ENCODE measurements around the gene CDV3.

Gene CDV3

GRCh38 chr3:133606902-133607301 is 33.4 kb downstream of the CDV3 start:
- Histone ChIP-seq H3K27ac (no peak overlapping the region), H2AFZ (no peak overlapping the region), H3K4me2 (ENCODE audit: low read length) (no peak overlapping the region), H3K9ac (no peak overlapping the region), H3K27me3 (ENCODE audit: control insufficient read depth, insufficient read depth, low read length) (no peaks in the 10 kb centered on the region), H3K9me3 (ENCODE audit: control insufficient read depth, low read length) (no peaks in the 10 kb centered on the region), H3K79me2 (no peaks in the 10 kb centered on the region), H3K36me3 (ENCODE audit: control insufficient read depth, insufficient read depth, low read length) (no peaks in the 10 kb centered on the region), H3K4me1 (peaks cover 7% of the 10 kb centered on the region), H3K4me3 (ENCODE audit: low read depth, low read length) (no peak overlapping the region)
- TF ChIP-seq CTCF (IDR thresholded peaks at IDR 0.05): no peak

- no peaks in the 10 kb centered on the region for H3K36me3 ChIP-seq (ENCODE audit: control insufficient read depth, insufficient read depth, low read length)
- H2AFZ ChIP-seq: no peak overlapping the region
- H3K9ac ChIP-seq: no peak overlapping the region
- no peaks in the 10 kb centered on the region for H3K79me2 ChIP-seq
- no peak overlapping the region for H3K27ac ChIP-seq
- no peak overlapping the region for H3K4me2 ChIP-seq (ENCODE audit: low read length)
- no peaks in the 10 kb centered on the region for H3K27me3 ChIP-seq (ENCODE audit: control insufficient read depth, insufficient read depth, low read length)
- no peaks in the 10 kb centered on the region for H3K4me1 ChIP-seq
- no peak overlapping the region for H3K4me3 ChIP-seq (ENCODE audit: low read depth, low read length)
- no peak for TF ChIP-seq CTCF (IDR thresholded peaks at IDR 0.05)
- no peaks in the 10 kb centered on the region for H3K9me3 ChIP-seq (ENCODE audit: control insufficient read depth, low read length)
Measured at GRCh38 chr3:133607816-133608215, 34.3 kb downstream of the CDV3 start.

GRCh38 chr3:133608388-133608787 is 34.9 kb downstream of the CDV3 start:
- Histone ChIP-seq H3K4me3 (ENCODE audit: low read depth, low read length) (no peak overlapping the region), H3K9me3 (ENCODE audit: control insufficient read depth, low read length) (no peaks in the 10 kb centered on the region), H3K36me3 (ENCODE audit: control insufficient read depth, insufficient read depth, low read length) (no peaks in the 10 kb centered on the region), H3K79me2 (no peaks in the 10 kb centered on the region), H3K4me1 (no peaks in the 10 kb centered on the region), H2AFZ (no peak overlapping the region), H3K27ac (no peak overlapping the region), H3K9ac (no peak overlapping the region), H3K4me2 (ENCODE audit: low read length) (no peak overlapping the region), H3K27me3 (ENCODE audit: control insufficient read depth, insufficient read depth, low read length) (no peaks in the 10 kb centered on the region)
- TF ChIP-seq CTCF (IDR thresholded peaks at IDR 0.05): no peak

- no peaks in the 10 kb centered on the region for H3K9me3 ChIP-seq (ENCODE audit: control insufficient read depth, low read length)
- no peaks in the 10 kb centered on the region for H3K79me2 ChIP-seq
- no peaks in the 10 kb centered on the region for H3K4me1 ChIP-seq
- H3K27ac ChIP-seq: no peak overlapping the region
- H3K9ac ChIP-seq: no peak overlapping the region
- H3K4me3 ChIP-seq (ENCODE audit: low read depth, low read length): no peak overlapping the region
- H3K36me3 ChIP-seq (ENCODE audit: control insufficient read depth, insufficient read depth, low read length): no peaks in the 10 kb centered on the region
- H2AFZ ChIP-seq: no peak overlapping the region
- no peak overlapping the region for H3K4me2 ChIP-seq (ENCODE audit: low read length)
- no peak for TF ChIP-seq CTCF (IDR thresholded peaks at IDR 0.05)
- no peaks in the 10 kb centered on the region for H3K27me3 ChIP-seq (ENCODE audit: control insufficient read depth, insufficient read depth, low read length)
Measured at GRCh38 chr3:133610031-133610430, 36.5 kb downstream of the CDV3 start.

DNA sequence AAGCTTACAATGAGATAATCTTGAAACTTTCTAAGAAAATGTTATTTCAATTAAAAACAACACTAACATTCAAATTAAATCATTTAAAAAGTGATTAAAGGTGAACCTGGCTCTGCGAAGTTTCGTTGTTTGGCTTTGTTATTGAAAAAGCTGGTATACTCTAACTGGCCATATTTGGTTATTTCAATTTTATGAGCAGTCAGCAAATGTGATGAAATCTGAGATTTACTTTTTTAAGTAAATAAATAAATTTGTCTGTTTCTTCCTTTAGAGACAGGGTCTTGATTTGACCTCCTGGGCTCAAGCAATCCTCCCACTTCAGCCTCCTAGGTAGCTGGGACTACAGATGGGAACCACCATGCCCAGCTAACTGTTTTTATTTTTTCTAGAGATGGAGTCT is 38.0 kb downstream of the CDV3 start:
- Histone ChIP-seq H3K36me3 (ENCODE audit: control insufficient read depth, insufficient read depth, low read length) (no peaks in the 10 kb centered on the region), H3K4me1 (no peaks in the 10 kb centered on the region), H3K9ac (no peak overlapping the region), H3K4me3 (ENCODE audit: low read depth, low read length) (no peak overlapping the region), H2AFZ (no peak overlapping the region), H3K79me2 (no peaks in the 10 kb centered on the region), H3K9me3 (ENCODE audit: control insufficient read depth, low read length) (no peaks in the 10 kb centered on the region), H3K27me3 (ENCODE audit: control insufficient read depth, insufficient read depth, low read length) (no peaks in the 10 kb centered on the region), H3K27ac (no peak overlapping the region), H3K4me2 (ENCODE audit: low read length) (no peak overlapping the region)
- no peak for TF ChIP-seq CTCF (IDR thresholded peaks at IDR 0.05)

All from parathyroid adenoma (tissue), 2 donors.